ENCODE results near the gene MYOT. TPM values are rescaled to one million over a fixed set of nuclear protein-coding genes. Genes with fewer than 3 reads are reported as not detected.

The MYOT gene
- polyA plus RNA-seq, 1 experiment: not detected

GRCh38 chr5:137896560-137896959 is 28.9 kb downstream of the MYOT start:
- no peak for DNase-seq (ENCODE audit: low read depth)
- CTCF ChIA-PET: no interaction called here

GRCh38 chr5:137899493-137899892 is 31.8 kb downstream of the MYOT start:
- POLR2A ChIA-PET: no interaction called here
- H3K4me3 ChIP-seq (ENCODE audit: low read depth, low read length): no peak overlapping the region
- H3K27me3 ChIP-seq (ENCODE audit: control insufficient read depth, insufficient read depth, low read length): no peaks in the 10 kb centered on the region
- no peak for DNase-seq (ENCODE audit: low read depth)
- CTCF ChIA-PET: no interaction called here
- TF ChIP-seq CTCF (IDR thresholded peaks at IDR 0.05; ENCODE audit: insufficient read depth, low read depth, low read length): no peak
- H3K36me3 ChIP-seq (ENCODE audit: control insufficient read depth, insufficient read depth, low read length): no peaks in the 10 kb centered on the region

More at GRCh38 chr5:137896560-137896959, 28.9 kb downstream of the MYOT start:
- Histone ChIP-seq H3K4me3 (ENCODE audit: low read depth, low read length) (no peak overlapping the region), H3K36me3 (ENCODE audit: control insufficient read depth, insufficient read depth, low read length) (no peaks in the 10 kb centered on the region), H3K27me3 (ENCODE audit: control insufficient read depth, insufficient read depth, low read length) (no peaks in the 10 kb centered on the region)
- POLR2A ChIA-PET: no interaction called here
- TF ChIP-seq CTCF (IDR thresholded peaks at IDR 0.05; ENCODE audit: insufficient read depth, low read depth, low read length): no peak

GRCh38 chr5:137901011-137901817 is 33.6 kb downstream of the MYOT start:
- ChIA-PET CTCF (no interaction called here), POLR2A (no interaction called here)
- no peaks in the 10 kb centered on the region for H3K36me3 ChIP-seq (ENCODE audit: control insufficient read depth, insufficient read depth, low read length)
- H3K27me3 ChIP-seq (ENCODE audit: control insufficient read depth, insufficient read depth, low read length): no peaks in the 10 kb centered on the region
- H3K4me3 ChIP-seq (ENCODE audit: low read depth, low read length): no peak overlapping the region
- DNase-seq (ENCODE audit: low read depth): no peak
- TF ChIP-seq CTCF (IDR thresholded peaks at IDR 0.05; ENCODE audit: insufficient read depth, low read depth, low read length): no peak

GRCh38 chr5:137902408-137903133 is 34.9 kb downstream of the MYOT start:
- DNase-seq (ENCODE audit: low read depth): no peak
- CTCF ChIA-PET: no interaction called here
- no peaks in the 10 kb centered on the region for H3K27me3 ChIP-seq (ENCODE audit: control insufficient read depth, insufficient read depth, low read length)
- H3K36me3 ChIP-seq (ENCODE audit: control insufficient read depth, insufficient read depth, low read length): no peaks in the 10 kb centered on the region
- H3K4me3 ChIP-seq (ENCODE audit: low read depth, low read length): no peak overlapping the region
- TF ChIP-seq CTCF (IDR thresholded peaks at IDR 0.05; ENCODE audit: insufficient read depth, low read depth, low read length): no peak
- POLR2A ChIA-PET: no interaction called here

- Histone ChIP-seq H3K27me3 (ENCODE audit: control insufficient read depth, insufficient read depth, low read length) (no peaks in the 10 kb centered on the region), H3K4me3 (ENCODE audit: low read depth, low read length) (no peak overlapping the region), H3K36me3 (ENCODE audit: control insufficient read depth, insufficient read depth, low read length) (no peaks in the 10 kb centered on the region)
- no peak for TF ChIP-seq CTCF (IDR thresholded peaks at IDR 0.05; ENCODE audit: insufficient read depth, low read depth, low read length)
- POLR2A ChIA-PET: no interaction called here
- CTCF ChIA-PET: no interaction called here
- no peak for DNase-seq (ENCODE audit: low read depth)
Observed at GRCh38 chr5:137914758-137915157, 47.1 kb downstream of the MYOT start.

Data from BJ (cell line).